ENCODE results near the gene SPAG8.

DNA sequence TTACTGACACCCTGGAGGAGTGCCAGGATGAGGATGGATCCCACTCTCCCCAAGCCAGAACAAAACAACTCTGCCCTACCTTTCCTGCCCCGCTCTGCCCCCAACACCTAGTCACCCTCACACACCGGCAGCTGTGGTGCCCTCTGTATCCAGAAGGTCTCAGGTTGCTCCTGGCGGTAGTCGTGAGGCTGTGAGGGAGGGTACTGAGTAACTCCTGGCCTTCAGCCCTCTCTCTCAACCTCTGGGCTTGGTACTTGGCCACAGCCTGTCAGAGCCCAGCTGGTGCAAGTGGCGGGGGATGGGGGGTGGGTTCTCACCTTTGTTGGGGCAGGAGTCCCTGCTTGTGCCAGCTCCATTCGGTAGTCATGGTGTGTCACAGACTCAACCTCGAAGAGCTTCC, 1.9 kb downstream of the SPAG8 start:
- TF ChIP-seq, protein P1, sequence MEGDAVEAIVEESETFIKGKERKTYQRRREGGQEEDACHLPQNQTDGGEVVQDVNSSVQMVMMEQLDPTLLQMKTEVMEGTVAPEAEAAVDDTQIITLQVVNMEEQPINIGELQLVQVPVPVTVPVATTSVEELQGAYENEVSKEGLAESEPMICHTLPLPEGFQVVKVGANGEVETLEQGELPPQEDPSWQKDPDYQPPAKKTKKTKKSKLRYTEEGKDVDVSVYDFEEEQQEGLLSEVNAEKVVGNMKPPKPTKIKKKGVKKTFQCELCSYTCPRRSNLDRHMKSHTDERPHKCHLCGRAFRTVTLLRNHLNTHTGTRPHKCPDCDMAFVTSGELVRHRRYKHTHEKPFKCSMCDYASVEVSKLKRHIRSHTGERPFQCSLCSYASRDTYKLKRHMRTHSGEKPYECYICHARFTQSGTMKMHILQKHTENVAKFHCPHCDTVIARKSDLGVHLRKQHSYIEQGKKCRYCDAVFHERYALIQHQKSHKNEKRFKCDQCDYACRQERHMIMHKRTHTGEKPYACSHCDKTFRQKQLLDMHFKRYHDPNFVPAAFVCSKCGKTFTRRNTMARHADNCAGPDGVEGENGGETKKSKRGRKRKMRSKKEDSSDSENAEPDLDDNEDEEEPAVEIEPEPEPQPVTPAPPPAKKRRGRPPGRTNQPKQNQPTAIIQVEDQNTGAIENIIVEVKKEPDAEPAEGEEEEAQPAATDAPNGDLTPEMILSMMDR (conservative IDR thresholded peaks at IDR 0.05; ENCODE audit: low read depth in 2 of 2) = no peak
- TF ChIP-seq POLR2AphosphoS5 (IDR thresholded peaks at IDR 0.05; ENCODE audit: low read depth) = no peak
- TF ChIP-seq EZH2 (IDR thresholded peaks at IDR 0.05; ENCODE audit: low read depth, unreplicated experiment) = no peak
- TF ChIP-seq, protein P2, sequence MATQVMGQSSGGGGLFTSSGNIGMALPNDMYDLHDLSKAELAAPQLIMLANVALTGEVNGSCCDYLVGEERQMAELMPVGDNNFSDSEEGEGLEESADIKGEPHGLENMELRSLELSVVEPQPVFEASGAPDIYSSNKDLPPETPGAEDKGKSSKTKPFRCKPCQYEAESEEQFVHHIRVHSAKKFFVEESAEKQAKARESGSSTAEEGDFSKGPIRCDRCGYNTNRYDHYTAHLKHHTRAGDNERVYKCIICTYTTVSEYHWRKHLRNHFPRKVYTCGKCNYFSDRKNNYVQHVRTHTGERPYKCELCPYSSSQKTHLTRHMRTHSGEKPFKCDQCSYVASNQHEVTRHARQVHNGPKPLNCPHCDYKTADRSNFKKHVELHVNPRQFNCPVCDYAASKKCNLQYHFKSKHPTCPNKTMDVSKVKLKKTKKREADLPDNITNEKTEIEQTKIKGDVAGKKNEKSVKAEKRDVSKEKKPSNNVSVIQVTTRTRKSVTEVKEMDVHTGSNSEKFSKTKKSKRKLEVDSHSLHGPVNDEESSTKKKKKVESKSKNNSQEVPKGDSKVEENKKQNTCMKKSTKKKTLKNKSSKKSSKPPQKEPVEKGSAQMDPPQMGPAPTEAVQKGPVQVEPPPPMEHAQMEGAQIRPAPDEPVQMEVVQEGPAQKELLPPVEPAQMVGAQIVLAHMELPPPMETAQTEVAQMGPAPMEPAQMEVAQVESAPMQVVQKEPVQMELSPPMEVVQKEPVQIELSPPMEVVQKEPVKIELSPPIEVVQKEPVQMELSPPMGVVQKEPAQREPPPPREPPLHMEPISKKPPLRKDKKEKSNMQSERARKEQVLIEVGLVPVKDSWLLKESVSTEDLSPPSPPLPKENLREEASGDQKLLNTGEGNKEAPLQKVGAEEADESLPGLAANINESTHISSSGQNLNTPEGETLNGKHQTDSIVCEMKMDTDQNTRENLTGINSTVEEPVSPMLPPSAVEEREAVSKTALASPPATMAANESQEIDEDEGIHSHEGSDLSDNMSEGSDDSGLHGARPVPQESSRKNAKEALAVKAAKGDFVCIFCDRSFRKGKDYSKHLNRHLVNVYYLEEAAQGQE (IDR thresholded peaks at IDR 0.05; ENCODE audit: unreplicated experiment) = no peak
- TF ChIP-seq JUNB (IDR thresholded peaks at IDR 0.05; ENCODE audit: unreplicated experiment) = no peak
- TF ChIP-seq CREB1 (CRISPR knock-in tag; IDR thresholded peaks at IDR 0.05; ENCODE audit: low read depth) = no peak

All from GM23338 (cell line).